WTC11 (cell line): ENCODE measurements around the gene GYS1.

ENCODE experiments used
- CREB1 ChIP-seq: sonication (generic); formaldehyde crosslinking; IDR thresholded peaks from 2 replicates; pipeline ENCODE4 v1.8.0; 2023; ENCODE audit warnings: mild to moderate bottlenecking, missing genetic modification reagents
- CREM ChIP-seq: sonication (generic); formaldehyde crosslinking; IDR thresholded peaks from 2 replicates; pipeline ENCODE4 v1.8.1; 2022; ENCODE audit warnings: mild to moderate bottlenecking, missing genetic modification reagents, moderate library complexity
- IRF2 ChIP-seq: sonication (generic); formaldehyde crosslinking; IDR thresholded peaks from 2 replicates; pipeline ENCODE4 v1.8.0; 2022; ENCODE audit warnings: low read depth, missing genetic modification reagents, borderline replicate concordance
- NFE2L1 ChIP-seq: sonication (generic); formaldehyde crosslinking; IDR thresholded peaks from 2 replicates; pipeline ENCODE4 v1.8.1; 2023; ENCODE audit warnings: missing genetic modification reagents
- NR2C2 ChIP-seq: sonication (generic); formaldehyde crosslinking; IDR thresholded peaks from 2 replicates; pipeline ENCODE4 v1.8.0; 2022; ENCODE audit warnings: mild to moderate bottlenecking, missing genetic modification reagents
- ZNF138 ChIP-seq: sonication (generic); formaldehyde crosslinking; conservative IDR thresholded peaks from 2 replicates; pipeline ENCODE4 v1.8.1; 2022; ENCODE audit warnings: mild to moderate bottlenecking, moderate library complexity, missing genetic modification reagents
- TF ChIP-seq, protein P1 (sequence below): sonication (generic); formaldehyde crosslinking; conservative IDR thresholded peaks from 2 replicates; pipeline ENCODE4 v1.8.1; 2023; ENCODE audit warnings: mild to moderate bottlenecking, low read depth, missing genetic modification reagents, moderate library complexity
- TF ChIP-seq, protein P2 (sequence below): fragments of 200-600 bp; IDR thresholded peaks from 2 replicates; pipeline ENCODE4 v1.8.0; 2022; ENCODE audit warnings: antibody characterized with exemption
- TF ChIP-seq, protein P3 (sequence below): sonication (generic); formaldehyde crosslinking; IDR thresholded peaks from 2 replicates; pipeline ENCODE4 v1.8.1; 2023; ENCODE audit warnings: mild to moderate bottlenecking, missing genetic modification reagents, moderate library complexity
- TF ChIP-seq, protein P4 (sequence below): sonication (generic); formaldehyde crosslinking; IDR thresholded peaks from 2 replicates; pipeline ENCODE4 v1.8.1; 2022; ENCODE audit warnings: low read depth, mild to moderate bottlenecking, moderate library complexity, missing genetic modification reagents, borderline replicate concordance
- TF ChIP-seq, protein P5 (sequence below): sonication (generic); formaldehyde crosslinking; IDR thresholded peaks from 2 replicates; pipeline ENCODE4 v1.8.0; 2022; ENCODE audit warnings: mild to moderate bottlenecking, missing genetic modification reagents
- TF ChIP-seq, protein P6 (sequence below): sonication (generic); formaldehyde crosslinking; IDR thresholded peaks from 2 replicates; pipeline ENCODE4 v1.8.1; 2022; ENCODE audit warnings: low read depth, missing genetic modification reagents, borderline replicate concordance
- TF ChIP-seq, protein P7 (sequence below): sonication (generic); formaldehyde crosslinking; conservative IDR thresholded peaks from 2 replicates; pipeline ENCODE4 v1.8.1; 2022; ENCODE audit warnings: mild to moderate bottlenecking, missing genetic modification reagents
- TF ChIP-seq, protein P8 (sequence below): sonication (generic); formaldehyde crosslinking; IDR thresholded peaks from 2 replicates; pipeline ENCODE4 v1.8.0; 2023; ENCODE audit warnings: mild to moderate bottlenecking, missing genetic modification reagents

DNA sequence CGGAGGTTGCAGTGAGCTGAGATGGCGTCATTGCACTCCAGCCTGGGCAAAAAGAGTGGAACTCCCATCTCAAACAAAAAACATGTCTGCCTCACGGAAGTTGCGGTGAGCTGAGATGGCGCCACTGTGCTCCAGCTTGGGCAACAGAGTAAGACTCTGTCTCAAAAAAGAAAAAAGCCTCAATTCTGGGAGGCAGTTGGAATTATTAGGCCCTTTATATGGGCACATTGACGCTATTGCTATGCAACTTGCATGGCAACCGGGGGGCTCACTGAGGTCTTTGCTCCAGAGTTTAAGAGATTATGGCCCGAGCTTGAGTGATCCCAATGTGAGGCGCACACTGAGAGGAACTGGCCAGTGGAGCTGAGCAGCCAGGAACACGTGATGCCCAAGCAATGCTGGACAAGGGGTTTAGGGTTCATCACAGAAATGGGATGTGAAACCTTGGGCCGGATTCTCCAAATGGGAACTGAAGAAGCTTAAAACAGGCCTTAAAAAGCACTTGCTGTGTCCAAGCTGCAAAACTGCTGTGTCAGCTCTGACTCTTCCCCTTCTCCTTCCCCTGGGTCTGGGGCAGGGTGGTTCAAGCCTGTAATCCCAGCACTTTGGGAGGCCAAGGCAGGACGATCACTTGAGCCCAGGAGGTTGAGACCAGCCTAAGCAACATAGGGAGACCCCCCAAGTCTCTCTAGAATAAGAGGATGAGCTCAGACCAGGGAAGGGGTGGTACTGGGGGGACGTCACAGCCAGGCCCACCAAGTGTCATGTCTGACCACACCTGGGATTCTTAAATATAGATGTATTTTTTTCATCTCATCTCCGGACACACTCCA lies 25.5 kb downstream of the GYS1 start:
- TF ChIP-seq IRF2 (CRISPR knock-in tag), result no peak
- no peak for TF ChIP-seq CREB1
- TF ChIP-seq, protein P1, sequence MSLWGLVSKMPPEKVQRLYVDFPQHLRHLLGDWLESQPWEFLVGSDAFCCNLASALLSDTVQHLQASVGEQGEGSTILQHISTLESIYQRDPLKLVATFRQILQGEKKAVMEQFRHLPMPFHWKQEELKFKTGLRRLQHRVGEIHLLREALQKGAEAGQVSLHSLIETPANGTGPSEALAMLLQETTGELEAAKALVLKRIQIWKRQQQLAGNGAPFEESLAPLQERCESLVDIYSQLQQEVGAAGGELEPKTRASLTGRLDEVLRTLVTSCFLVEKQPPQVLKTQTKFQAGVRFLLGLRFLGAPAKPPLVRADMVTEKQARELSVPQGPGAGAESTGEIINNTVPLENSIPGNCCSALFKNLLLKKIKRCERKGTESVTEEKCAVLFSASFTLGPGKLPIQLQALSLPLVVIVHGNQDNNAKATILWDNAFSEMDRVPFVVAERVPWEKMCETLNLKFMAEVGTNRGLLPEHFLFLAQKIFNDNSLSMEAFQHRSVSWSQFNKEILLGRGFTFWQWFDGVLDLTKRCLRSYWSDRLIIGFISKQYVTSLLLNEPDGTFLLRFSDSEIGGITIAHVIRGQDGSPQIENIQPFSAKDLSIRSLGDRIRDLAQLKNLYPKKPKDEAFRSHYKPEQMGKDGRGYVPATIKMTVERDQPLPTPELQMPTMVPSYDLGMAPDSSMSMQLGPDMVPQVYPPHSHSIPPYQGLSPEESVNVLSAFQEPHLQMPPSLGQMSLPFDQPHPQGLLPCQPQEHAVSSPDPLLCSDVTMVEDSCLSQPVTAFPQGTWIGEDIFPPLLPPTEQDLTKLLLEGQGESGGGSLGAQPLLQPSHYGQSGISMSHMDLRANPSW (CRISPR knock-in tag), result no peak
- TF ChIP-seq, protein P2, sequence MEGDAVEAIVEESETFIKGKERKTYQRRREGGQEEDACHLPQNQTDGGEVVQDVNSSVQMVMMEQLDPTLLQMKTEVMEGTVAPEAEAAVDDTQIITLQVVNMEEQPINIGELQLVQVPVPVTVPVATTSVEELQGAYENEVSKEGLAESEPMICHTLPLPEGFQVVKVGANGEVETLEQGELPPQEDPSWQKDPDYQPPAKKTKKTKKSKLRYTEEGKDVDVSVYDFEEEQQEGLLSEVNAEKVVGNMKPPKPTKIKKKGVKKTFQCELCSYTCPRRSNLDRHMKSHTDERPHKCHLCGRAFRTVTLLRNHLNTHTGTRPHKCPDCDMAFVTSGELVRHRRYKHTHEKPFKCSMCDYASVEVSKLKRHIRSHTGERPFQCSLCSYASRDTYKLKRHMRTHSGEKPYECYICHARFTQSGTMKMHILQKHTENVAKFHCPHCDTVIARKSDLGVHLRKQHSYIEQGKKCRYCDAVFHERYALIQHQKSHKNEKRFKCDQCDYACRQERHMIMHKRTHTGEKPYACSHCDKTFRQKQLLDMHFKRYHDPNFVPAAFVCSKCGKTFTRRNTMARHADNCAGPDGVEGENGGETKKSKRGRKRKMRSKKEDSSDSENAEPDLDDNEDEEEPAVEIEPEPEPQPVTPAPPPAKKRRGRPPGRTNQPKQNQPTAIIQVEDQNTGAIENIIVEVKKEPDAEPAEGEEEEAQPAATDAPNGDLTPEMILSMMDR, result no peak
- TF ChIP-seq, protein P3, sequence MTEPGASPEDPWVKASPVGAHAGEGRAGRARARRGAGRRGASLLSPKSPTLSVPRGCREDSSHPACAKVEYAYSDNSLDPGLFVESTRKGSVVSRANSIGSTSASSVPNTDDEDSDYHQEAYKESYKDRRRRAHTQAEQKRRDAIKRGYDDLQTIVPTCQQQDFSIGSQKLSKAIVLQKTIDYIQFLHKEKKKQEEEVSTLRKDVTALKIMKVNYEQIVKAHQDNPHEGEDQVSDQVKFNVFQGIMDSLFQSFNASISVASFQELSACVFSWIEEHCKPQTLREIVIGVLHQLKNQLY, result no peak
- TF ChIP-seq, protein P4, sequence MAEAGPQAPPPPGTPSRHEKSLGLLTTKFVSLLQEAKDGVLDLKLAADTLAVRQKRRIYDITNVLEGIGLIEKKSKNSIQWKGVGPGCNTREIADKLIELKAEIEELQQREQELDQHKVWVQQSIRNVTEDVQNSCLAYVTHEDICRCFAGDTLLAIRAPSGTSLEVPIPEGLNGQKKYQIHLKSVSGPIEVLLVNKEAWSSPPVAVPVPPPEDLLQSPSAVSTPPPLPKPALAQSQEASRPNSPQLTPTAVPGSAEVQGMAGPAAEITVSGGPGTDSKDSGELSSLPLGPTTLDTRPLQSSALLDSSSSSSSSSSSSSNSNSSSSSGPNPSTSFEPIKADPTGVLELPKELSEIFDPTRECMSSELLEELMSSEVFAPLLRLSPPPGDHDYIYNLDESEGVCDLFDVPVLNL (CRISPR knock-in tag), result no peak
- TF ChIP-seq, protein P5, sequence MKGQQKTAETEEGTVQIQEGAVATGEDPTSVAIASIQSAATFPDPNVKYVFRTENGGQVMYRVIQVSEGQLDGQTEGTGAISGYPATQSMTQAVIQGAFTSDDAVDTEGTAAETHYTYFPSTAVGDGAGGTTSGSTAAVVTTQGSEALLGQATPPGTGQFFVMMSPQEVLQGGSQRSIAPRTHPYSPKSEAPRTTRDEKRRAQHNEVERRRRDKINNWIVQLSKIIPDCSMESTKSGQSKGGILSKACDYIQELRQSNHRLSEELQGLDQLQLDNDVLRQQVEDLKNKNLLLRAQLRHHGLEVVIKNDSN (CRISPR knock-in tag), result no peak
- TF ChIP-seq, protein P6, sequence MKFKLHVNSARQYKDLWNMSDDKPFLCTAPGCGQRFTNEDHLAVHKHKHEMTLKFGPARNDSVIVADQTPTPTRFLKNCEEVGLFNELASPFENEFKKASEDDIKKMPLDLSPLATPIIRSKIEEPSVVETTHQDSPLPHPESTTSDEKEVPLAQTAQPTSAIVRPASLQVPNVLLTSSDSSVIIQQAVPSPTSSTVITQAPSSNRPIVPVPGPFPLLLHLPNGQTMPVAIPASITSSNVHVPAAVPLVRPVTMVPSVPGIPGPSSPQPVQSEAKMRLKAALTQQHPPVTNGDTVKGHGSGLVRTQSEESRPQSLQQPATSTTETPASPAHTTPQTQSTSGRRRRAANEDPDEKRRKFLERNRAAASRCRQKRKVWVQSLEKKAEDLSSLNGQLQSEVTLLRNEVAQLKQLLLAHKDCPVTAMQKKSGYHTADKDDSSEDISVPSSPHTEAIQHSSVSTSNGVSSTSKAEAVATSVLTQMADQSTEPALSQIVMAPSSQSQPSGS (CRISPR knock-in tag), result no peak
- no peak for TF ChIP-seq NFE2L1 (CRISPR knock-in tag)
- TF ChIP-seq, protein P7, sequence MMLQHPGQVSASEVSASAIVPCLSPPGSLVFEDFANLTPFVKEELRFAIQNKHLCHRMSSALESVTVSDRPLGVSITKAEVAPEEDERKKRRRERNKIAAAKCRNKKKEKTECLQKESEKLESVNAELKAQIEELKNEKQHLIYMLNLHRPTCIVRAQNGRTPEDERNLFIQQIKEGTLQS, result no peak
- no peak for TF ChIP-seq CREM (CRISPR knock-in tag)
- no peak for TF ChIP-seq ZNF138 (CRISPR knock-in tag)
- TF ChIP-seq NR2C2 (CRISPR knock-in tag), result no peak
- TF ChIP-seq, protein P8, sequence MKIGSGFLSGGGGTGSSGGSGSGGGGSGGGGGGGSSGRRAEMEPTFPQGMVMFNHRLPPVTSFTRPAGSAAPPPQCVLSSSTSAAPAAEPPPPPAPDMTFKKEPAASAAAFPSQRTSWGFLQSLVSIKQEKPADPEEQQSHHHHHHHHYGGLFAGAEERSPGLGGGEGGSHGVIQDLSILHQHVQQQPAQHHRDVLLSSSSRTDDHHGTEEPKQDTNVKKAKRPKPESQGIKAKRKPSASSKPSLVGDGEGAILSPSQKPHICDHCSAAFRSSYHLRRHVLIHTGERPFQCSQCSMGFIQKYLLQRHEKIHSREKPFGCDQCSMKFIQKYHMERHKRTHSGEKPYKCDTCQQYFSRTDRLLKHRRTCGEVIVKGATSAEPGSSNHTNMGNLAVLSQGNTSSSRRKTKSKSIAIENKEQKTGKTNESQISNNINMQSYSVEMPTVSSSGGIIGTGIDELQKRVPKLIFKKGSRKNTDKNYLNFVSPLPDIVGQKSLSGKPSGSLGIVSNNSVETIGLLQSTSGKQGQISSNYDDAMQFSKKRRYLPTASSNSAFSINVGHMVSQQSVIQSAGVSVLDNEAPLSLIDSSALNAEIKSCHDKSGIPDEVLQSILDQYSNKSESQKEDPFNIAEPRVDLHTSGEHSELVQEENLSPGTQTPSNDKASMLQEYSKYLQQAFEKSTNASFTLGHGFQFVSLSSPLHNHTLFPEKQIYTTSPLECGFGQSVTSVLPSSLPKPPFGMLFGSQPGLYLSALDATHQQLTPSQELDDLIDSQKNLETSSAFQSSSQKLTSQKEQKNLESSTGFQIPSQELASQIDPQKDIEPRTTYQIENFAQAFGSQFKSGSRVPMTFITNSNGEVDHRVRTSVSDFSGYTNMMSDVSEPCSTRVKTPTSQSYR (CRISPR knock-in tag), result no peak
